ENCODE results near the gene SHKBP1.
"Not testable (repeated sequence)": the region's sequence is repeated elsewhere in the genome, so short reads cannot be mapped to it uniquely, and the experiment has no call there.

SHKBP1 gene

DNA sequence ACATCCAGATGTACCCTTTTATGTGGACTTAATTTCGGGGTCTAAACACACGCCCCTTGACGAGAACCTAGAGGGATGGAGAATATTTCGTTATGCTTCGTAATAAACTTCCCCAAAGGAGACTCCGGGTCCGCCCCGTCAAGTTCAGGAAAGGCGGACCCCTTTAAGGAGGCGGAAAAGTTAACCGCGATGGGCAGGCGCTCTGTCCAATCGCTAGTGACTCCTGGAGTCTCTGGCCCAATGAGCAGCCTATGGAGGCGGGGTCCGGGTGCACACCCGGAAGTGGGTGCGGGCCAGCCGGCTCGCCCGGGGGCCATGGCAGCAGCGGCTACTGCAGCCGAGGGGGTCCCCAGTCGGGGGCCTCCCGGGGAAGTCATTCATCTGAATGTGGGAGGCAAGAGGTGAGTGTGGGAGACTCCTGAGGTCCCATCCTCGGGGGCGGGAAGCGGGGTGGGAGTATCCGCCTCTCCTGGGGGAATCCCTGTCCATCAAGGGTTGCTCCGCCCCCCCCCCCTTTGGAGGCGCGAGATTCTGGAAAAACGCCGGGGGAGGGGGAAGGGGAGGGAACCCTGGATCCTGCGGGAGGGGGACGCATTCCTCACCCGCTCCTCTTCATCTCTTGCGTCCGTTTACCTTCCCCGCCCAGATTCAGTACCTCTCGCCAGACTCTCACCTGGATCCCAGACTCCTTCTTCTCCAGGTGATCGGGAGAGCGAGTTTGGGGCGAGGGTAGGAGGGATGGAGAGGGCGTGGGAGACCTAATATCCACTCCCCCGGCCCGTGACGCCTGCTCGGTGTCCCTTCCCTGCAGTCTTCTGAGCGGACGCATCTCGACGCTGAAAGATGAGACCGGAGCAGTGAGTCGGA lies at the start of gene SHKBP1:
Gene SHKBP1 (plus strand): TSS at position 289 of the 867 bp plus-strand sequence. CDS start 27 bp downstream, at position 316.
- peak; percentile 88 for DNase-seq (ENCODE audit: low read depth)

GRCh38 chr19:40528078-40528477 lies 48.6 kb upstream of the SHKBP1 start:
- no peak for DNase-seq (ENCODE audit: low read depth)

GRCh38 chr19:40528533-40529092 lies 48.1 kb upstream of the SHKBP1 start:
- no peak for DNase-seq (ENCODE audit: low read depth)

GRCh38 chr19:40529093-40529954 lies 47.3 kb upstream of the SHKBP1 start:
- DNase-seq (ENCODE audit: low read depth), result peak; percentile 80

DNA sequence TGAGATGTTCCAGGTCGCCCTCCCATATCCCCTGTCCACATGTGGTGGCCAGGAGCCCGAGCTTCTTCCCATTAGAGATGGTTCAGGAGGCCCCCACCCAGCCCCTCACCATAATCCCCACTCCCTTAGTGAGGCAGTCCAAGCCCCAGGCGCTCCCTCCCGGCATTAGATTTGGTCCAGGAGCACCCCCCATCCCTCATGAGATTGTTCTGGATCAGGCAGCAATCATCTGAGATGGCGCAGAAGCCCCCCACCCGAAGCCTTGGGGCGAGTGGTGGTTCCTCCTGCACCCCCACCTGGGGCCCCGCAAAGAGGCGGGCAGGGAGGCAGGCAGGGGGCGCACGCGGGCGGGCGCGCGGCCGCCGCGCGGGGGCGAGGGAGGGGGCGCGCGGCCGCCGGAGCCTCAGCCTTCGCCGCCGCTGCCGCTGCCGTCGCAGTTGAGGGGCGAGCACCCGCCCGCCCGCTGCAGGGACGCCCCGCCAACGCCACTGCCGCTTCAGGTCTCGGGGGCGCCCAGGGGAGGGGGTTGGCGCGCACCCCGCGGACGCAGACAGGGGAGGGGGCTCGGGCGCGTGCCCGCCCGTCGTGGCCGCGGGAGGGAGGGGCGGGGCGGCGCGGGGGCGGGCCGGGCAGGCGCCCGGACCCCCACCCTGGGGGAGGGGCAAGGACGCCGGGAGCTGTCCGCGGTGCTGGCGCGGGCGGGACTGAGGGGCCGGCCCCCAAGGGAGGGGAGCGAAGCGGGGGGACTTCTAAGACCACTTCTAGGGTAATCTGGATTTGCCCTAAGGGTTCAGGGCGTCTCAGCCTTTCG lies 46.4 kb upstream of the SHKBP1 start:
- no peak for DNase-seq (ENCODE audit: low read depth)

- DNase-seq (ENCODE audit: low read depth), result no peak
Observed at GRCh38 chr19:40533508-40533907, 43.2 kb upstream of the SHKBP1 start.

DNA sequence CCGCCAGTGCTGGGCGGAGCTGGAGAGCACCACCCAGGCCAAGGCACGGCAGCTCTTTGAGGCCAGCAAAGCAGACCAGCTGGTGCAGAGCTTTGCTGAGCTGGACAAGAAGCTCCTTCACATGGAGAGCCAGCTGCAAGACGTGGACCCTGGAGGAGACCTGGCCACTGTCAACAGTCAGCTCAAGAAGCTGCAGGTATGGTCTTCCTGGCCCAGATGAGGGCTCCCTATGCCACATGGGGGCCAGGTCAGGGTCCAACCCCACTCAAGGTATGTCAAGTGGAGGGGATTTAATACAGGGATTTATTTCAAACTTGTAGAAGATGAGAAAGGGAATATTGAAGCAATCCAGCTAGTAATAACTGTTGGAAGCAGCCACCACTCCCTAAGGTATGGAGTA lies 42.5 kb upstream of the SHKBP1 start:
- DNase-seq (ENCODE audit: low read depth), result no peak

GRCh38 chr19:40539070-40539469 lies 37.6 kb upstream of the SHKBP1 start:
- DNase-seq (ENCODE audit: low read depth), result no peak

DNA sequence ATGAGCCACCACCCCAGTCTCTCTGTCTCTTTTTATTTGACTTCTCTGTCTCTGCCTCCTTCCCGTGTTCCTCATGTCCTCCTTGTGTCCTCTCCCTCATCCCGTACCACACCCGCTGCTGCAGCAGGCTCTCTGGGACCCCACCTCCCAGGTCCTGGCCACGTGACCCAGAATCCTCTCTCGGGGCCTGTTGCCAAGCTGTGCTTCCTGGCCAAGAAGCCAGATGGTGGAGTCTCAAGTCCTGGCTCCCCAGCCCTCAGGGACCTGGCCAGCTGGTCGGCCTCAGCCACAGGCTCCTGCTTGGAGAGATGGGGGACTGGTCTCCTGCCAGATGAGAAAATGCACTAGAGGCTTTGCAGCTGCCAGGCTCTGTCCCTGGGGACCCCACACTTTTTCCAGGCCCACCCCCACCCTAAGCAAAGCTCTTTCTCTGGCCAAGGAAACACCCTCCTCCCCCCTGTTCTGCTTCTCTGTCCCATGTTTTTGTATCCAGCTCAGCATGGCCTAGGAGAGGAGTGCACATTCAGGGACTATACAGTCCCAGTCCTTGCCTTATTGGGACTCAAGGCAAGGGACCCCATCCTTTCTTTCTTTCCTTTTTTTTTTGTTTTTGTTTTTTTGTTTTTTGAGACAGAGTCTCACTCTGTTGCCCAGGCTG lies 34.3 kb upstream of the SHKBP1 start:
- DNase-seq (ENCODE audit: low read depth), result no peak

- DNase-seq (ENCODE audit: low read depth), result no peak
Observed at GRCh38 chr19:40543029-40543597, 33.6 kb upstream of the SHKBP1 start.

GRCh38 chr19:40546153-40546841 lies 30.4 kb upstream of the SHKBP1 start:
- DNase-seq (ENCODE audit: low read depth), result not testable (repeated sequence)

- DNase-seq (ENCODE audit: low read depth), result not testable (repeated sequence)
Observed at GRCh38 chr19:40547190-40547589, 29.5 kb upstream of the SHKBP1 start.

GRCh38 chr19:40547836-40548235 lies 28.8 kb upstream of the SHKBP1 start:
- DNase-seq (ENCODE audit: low read depth), result no peak

DNA sequence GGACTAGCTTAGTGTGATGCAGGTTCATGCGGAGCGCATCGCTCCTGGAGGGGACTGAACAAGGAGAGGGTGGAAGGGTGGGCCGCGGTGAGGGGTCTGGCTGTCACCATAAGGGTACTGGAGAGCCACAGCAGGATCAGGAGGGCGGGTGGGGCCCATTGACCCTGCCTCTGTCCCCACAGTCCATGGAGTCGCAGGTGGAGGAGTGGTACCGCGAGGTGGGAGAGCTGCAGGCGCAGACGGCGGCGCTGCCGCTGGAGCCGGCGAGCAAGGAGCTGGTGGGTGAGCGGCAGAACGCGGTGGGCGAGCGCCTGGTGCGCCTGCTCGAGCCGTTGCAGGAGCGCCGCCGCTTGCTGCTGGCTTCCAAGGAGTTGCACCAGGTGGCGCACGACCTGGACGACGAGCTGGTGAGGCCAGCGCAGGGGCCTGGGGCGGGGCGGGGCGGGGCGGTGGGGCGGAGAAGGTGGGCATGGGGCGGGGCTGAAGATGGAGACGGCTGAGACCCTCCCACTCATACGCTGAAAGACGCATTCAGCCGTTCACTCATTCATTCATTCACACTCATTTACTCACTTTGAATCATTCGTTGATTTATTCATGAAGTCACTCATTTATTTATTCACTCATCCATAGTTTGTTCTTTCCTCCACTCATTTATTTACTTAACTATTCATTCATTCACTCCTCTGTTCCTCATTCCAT lies 27.5 kb upstream of the SHKBP1 start:
- peak; percentile 46 for DNase-seq (ENCODE audit: low read depth)

GRCh38 chr19:40550951-40551350 lies 25.7 kb upstream of the SHKBP1 start:
- no peak for DNase-seq (ENCODE audit: low read depth)

DNA sequence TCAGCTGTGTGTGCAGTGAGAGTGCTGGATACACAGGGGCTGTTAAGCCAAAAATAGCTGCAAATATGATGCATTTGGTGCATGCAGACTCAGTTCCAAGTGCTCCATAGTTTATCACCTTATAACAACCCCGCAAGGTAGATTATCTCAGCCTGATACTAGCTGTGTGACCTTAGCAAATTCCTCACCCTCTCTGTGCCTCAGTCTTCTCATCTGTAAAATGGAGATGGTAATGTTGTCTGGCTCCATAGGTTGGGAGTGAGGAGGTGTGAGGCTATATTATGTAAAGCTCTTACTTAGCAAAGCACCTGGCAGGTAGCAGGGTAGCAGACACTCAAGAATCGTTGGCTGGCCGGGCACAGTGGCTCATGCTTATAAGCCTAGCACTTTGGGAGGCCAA lies 23.8 kb upstream of the SHKBP1 start:
- DNase-seq (ENCODE audit: low read depth), result no peak

DNA sequence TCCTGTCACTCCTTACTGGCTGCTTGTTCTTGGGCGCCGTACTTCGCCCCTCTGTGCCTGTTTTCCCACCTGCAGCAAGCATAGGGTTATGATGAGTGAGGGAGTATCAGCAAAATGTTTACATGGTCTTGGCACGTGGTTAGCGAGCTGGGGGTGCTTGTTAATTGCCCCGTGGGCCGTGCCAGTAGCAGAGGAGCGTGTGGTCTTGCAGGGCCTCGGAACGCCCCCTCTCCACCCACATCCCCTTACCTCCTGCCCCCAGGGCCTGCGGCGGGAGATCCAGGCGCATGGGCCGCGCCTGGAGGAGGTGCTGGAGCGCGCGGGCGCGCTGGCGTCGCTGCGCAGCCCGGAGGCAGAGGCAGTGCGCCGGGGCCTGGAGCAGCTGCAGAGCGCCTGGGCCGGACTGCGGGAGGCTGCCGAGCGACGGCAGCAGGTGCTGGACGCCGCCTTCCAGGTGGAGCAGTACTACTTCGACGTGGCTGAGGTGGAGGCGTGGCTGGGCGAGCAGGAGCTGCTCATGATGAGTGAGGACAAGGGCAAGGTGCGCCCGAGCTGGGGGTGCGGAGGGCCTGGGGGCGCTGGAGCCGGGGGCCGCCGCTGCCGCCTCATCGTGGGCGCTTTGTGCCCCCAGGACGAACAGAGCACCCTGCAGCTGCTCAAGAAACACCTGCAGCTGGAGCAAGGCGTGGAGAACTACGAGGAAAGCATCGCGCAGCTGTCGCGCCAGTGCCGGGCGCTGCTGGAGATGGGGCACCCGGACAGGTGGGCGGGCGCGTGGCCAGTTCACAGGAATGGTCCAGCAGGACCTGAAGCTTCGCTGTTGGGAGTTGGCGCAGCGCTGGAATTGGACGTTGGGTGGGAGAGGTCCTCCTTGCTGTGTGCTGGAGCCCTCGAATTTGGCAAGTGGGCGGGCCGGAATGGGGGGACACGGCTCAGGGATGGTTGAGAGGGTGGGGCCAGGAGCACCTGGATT lies 22.5 kb upstream of the SHKBP1 start:
- no peak for DNase-seq (ENCODE audit: low read depth)

GRCh38 chr19:40555978-40556689 lies 20.5 kb upstream of the SHKBP1 start:
- no peak for DNase-seq (ENCODE audit: low read depth)
